Subcutaneous abdominal adipose tissue (tissue), 5 donors: ENCODE results near the gene ABCC3.

Source experiments
- H3K27ac ChIP-seq: one replicate; pipeline ENCODE4 v1.7.0; 2013; ENCODE audit warnings: low read depth, mild to moderate bottlenecking, inconsistent platforms, low read length, moderate library complexity
- H3K27me3 ChIP-seq, 5 donors: one replicate each; pipeline ENCODE4 v1.7.0; 2013; ENCODE audit warnings: low read length in 5 of 5, inconsistent platforms in 1 of 5; ENCODE audit not compliant: control insufficient read depth in 5 of 5, insufficient read depth in 4 of 5
- H3K36me3 ChIP-seq, 5 donors: one replicate each; pipeline ENCODE4 v1.7.0; 2013; ENCODE audit warnings: low read length in 5 of 5; ENCODE audit not compliant: control insufficient read depth in 5 of 5, insufficient read depth in 5 of 5
- H3K4me1 ChIP-seq, 5 donors: one replicate each; pipeline ENCODE4 v1.7.0; 2013; ENCODE audit warnings: low read length in 5 of 5, mild to moderate bottlenecking in 3 of 5, moderate library complexity in 1 of 5; ENCODE audit not compliant: control insufficient read depth in 5 of 5, insufficient read depth in 5 of 5
- H3K4me3 ChIP-seq, 5 donors: one replicate each; pipeline ENCODE4 v1.7.0; 2013; ENCODE audit warnings: low read length in 5 of 5, low read depth in 1 of 5
- H3K9ac ChIP-seq, 5 donors: one replicate each; pipeline ENCODE4 v1.7.0; 2013; ENCODE audit warnings: low read length in 5 of 5, mild to moderate bottlenecking in 4 of 5, moderate library complexity in 3 of 5
- H3K9me3 ChIP-seq, 5 donors: one replicate each; pipeline ENCODE4 v1.7.0; 2013; ENCODE audit warnings: low read length in 5 of 5; ENCODE audit not compliant: control insufficient read depth in 5 of 5
- donor health status: healthy.
- donor health status: healthy.
- donor health status: healthy.
- donor health status: healthy.
- donor health status: healthy.

The ABCC3 gene

DNA sequence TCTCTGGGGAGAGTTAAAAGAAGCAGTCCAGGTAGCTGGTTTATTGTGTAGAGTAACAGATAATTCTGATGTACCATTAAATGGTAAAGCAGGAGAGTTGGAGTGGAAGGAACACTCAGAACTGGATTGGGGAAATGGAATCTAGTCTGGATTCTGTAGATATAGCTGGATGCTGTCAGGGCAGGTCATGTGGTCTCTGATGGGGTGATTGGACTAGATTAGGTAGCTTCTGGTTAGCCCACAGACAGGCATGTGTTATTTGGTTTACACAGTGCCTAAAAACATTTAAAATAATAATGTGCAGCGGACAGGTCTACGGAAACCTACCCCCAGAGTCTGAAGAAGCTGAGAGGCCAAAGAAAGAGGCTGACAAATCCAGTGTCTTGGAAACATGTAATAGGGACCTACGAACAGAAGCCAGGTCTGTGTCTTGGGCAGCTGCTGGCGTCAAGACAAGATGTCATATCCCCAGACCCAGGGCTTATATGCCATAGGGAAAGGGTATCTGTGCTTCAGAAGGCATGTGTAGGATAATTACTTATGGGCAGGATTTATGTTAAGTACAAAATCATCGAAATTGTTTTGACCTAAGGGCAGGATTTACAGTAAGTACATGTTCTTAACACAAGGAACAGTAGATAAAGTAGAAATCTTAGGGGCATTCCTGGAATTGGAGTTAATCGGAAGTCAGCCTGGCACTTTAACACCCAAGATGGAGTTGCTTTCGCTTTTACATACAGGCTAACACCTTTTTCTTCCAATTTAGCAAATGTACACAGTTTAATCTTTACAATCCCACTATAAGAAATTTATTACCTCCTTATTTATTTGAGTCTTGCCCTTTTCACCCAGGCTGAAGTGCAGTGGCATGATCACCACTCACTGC, 97.1 kb downstream of the ABCC3 start:
- no peak overlapping the region for H3K4me3 ChIP-seq
- H3K9ac ChIP-seq, result peak overlapping the region in 1 of 5 donors; percentile 41
- no peaks in the 10 kb centered on the region for H3K9me3 ChIP-seq
- no peak overlapping the region for H3K27ac ChIP-seq
- no peaks in the 10 kb centered on the region for H3K36me3 ChIP-seq
- H3K27me3 ChIP-seq, result no peaks in the 10 kb centered on the region
- H3K4me1 ChIP-seq, result peaks cover 3 to 29% (median 26%) of the 10 kb centered on the region in 5 donors

DNA sequence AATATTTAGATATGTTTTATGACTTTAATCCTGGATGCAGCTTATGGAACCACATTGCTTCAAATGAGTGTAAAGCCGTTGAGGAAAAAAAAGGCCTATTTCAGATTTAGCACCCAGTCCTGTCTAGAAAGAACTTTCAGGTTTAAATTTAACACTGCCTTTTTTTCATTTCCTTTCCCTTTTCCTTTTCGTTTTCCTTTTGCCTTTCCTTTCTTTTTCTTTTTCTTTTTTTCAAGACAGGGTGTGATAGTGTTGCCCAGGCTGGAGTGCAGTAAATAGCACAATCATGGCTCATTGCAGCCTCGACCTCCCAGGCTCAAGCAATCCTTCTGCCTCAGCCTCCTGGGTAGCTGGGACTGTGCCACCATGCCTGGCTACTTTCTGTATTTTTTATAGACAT, 100.6 kb downstream of the ABCC3 start:
- H3K4me1 ChIP-seq, result peaks cover 3 to 20% (median 11%) of the 10 kb centered on the region in 5 donors
- H3K27ac ChIP-seq, result no peak overlapping the region
- no peak overlapping the region for H3K9ac ChIP-seq

GRCh38 chr17:50737118-50737698, 102.5 kb downstream of the ABCC3 start:
- H3K9me3 ChIP-seq, result no peaks in the 10 kb centered on the region
- peaks cover 16 to 47% (median 27%) of the 10 kb centered on the region in 5 donors for H3K36me3 ChIP-seq
- no peak overlapping the region for H3K27ac ChIP-seq
- no peak overlapping the region for H3K9ac ChIP-seq
- H3K4me1 ChIP-seq, result peaks cover 0 to 13% (median 4%) of the 10 kb centered on the region in 5 donors
- no peak overlapping the region for H3K4me3 ChIP-seq
- no peaks in the 10 kb centered on the region for H3K27me3 ChIP-seq

More for the DNA sequence above, 100.6 kb downstream of the ABCC3 start:
- Histone ChIP-seq H3K9me3 (no peaks in the 10 kb centered on the region), H3K27me3 (no peaks in the 10 kb centered on the region), H3K4me3 (no peak overlapping the region), H3K36me3 (peaks cover 7 to 29% (median 9%) of the 10 kb centered on the region in 5 donors)

DNA sequence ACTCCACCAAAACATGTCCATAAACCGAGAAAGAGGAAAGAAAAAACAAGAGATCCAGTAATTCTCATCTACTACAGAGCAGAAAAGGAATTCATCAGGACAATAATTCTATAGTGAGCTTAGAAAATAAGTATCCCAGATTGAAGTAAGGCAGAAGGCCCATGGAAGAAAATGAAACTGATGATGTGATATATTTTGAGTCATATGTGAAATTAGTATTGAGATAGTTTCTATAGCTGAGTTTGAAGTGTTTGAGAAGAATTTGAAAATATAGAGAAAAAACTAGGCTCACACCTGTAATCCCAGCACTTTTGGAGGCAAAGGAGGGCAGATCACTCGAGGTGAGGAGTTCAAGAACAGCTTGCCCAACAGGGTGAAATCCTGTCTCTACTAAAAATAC, 104.4 kb downstream of the ABCC3 start:
- no peak overlapping the region for H3K4me3 ChIP-seq
- H3K27me3 ChIP-seq, result no peaks in the 10 kb centered on the region
- H3K9me3 ChIP-seq, result no peaks in the 10 kb centered on the region
- peak overlapping the region in 1 of 5 donors; percentile 20 for H3K9ac ChIP-seq
- no peak overlapping the region for H3K27ac ChIP-seq
- peaks cover 26 to 65% (median 42%) of the 10 kb centered on the region in 5 donors for H3K36me3 ChIP-seq
- H3K4me1 ChIP-seq, result peaks cover 0 to 7% (median 7%) of the 10 kb centered on the region in 5 donors
